Tibial nerve (tissue), 4 donors: Measurements from ENCODE around the gene ANKRD37. TPM values are rescaled to one million over a fixed set of nuclear protein-coding genes. Genes with fewer than 3 reads are reported as not detected.

Experiments
- DNase-seq, 2 donors: peaks; one replicate each; pipeline ENCODE4 v3.0.0-alpha.2; 2019; ENCODE audit warnings: low spot score in 2 of 2
- H3K27ac ChIP-seq, 4 donors: fragments of 200-600 bp; sonication (generic) in 3 of 4; one replicate each; pipeline ENCODE4 v1.5.1; 2017 to 2019; ENCODE audit warnings: mild to moderate bottlenecking in 1 of 4
- H3K27me3 ChIP-seq, 2 donors: fragments of 200-600 bp; sonication (generic) in 1 of 2; one replicate each; pipeline versions ENCODE4 v1.5.1 to v1.6.0; 2017 to 2019
- H3K36me3 ChIP-seq, 3 donors: fragments of 200-600 bp; sonication (generic); one replicate each; pipeline ENCODE4 v1.5.1; 2018 to 2019
- H3K4me1 ChIP-seq, 4 donors: fragments of 200-600 bp; sonication (generic) in 3 of 4; one replicate each; pipeline ENCODE4 v1.5.1; 2017 to 2019
- H3K4me3 ChIP-seq, 4 donors: fragments of 200-600 bp; sonication (generic) in 3 of 4; one replicate each; pipeline ENCODE4 v1.5.1; 2017 to 2019; ENCODE audit warnings: mild to moderate bottlenecking in 1 of 4, moderate library complexity in 1 of 4
- H3K9me3 ChIP-seq, 4 donors: fragments of 200-600 bp; sonication (generic) in 3 of 4; one replicate each; pipeline ENCODE4 v1.5.1; 2017 to 2019
- CTCF ChIP-seq, 5 experiments: fragments of 200-600 bp in 3 of 5; fragments of 450-650 bp in 2 of 5; sonication (generic) in 3 of 5; IDR thresholded peaks; one replicate each; pipeline ENCODE4 v1.5.1; 2016 to 2019; ENCODE audit warnings: antibody characterized with exemption in 5 of 5, mild to moderate bottlenecking in 3 of 5, moderate library complexity in 2 of 5
- EP300 ChIP-seq, 2 donors: sonication (generic); formaldehyde crosslinking; IDR thresholded peaks; one replicate each; pipeline ENCODE4 v1.6.1; 2017; ENCODE audit warnings: antibody characterized with exemption in 2 of 2, mild to moderate bottlenecking in 1 of 2
- POLR2A ChIP-seq, 2 donors: fragments of 450-650 bp; IDR thresholded peaks; one replicate each; pipeline ENCODE4 v1.6.1; 2017; ENCODE audit warnings: antibody characterized with exemption in 2 of 2, mild to moderate bottlenecking in 2 of 2, moderate library complexity in 2 of 2
- WGBS, 2 donors: methylation state at CpG; one replicate each; pipeline ENCODE4 v1.1.5; 2018; 5-methylcytosine and 5-hydroxymethylcytosine counted together
- total RNA-seq, 4 donors: library from RNA; depleted of rRNA; stranded (reverse); fragments of >200 nt; gene quantifications; one replicate each; pipeline ENCODE4 v1.1.0, GENCODE V29; 2016

ANKRD37 gene
- total RNA-seq, 4 donors from 2014 or later = 9.6 to 38.4 (median 30.6) TPM

- H3K9me3 ChIP-seq = no peaks in the 10 kb centered on the region
- no peak for TF ChIP-seq EP300 (IDR thresholded peaks at IDR 0.05)
- no peak for TF ChIP-seq CTCF (IDR thresholded peaks at IDR 0.05)
- no peak for TF ChIP-seq POLR2A (IDR thresholded peaks at IDR 0.05)
- WGBS, 2 donors = 78 to 80% methylated on average over 5 of the region's 5 CpGs
- peaks cover 0 to 5% (median 0%) of the 10 kb centered on the region in 4 donors for H3K4me1 ChIP-seq
- H3K36me3 ChIP-seq = peaks cover 0 to 81% (median 2%) of the 10 kb centered on the region in 3 donors
- no peaks in the 10 kb centered on the region for H3K27me3 ChIP-seq
- no peak for DNase-seq
- H3K27ac ChIP-seq = no peak overlapping the region
- H3K4me3 ChIP-seq = no peak overlapping the region
Observed at GRCh38 chr4:185411849-185412248, 15.2 kb downstream of the ANKRD37 start.

GRCh38 chr4:185412412-185412811 lies 15.8 kb downstream of the ANKRD37 start:
- Histone ChIP-seq H3K36me3 (peaks cover 0 to 87% (median 2%) of the 10 kb centered on the region in 3 donors), H3K4me1 (peaks cover 0 to 5% (median 0%) of the 10 kb centered on the region in 4 donors), H3K9me3 (no peaks in the 10 kb centered on the region), H3K27ac (no peak overlapping the region), H3K4me3 (no peak overlapping the region), H3K27me3 (no peaks in the 10 kb centered on the region)
- no peak for DNase-seq
- TF ChIP-seq EP300 (IDR thresholded peaks at IDR 0.05) (no peak), CTCF (IDR thresholded peaks at IDR 0.05) (no peak)
- 88 to 90% methylated on average over 5 of the region's 5 CpGs for WGBS, 2 donors

- Histone ChIP-seq H3K4me1 (peaks cover 0 to 20% (median 2%) of the 10 kb centered on the region in 4 donors), H3K27me3 (no peaks in the 10 kb centered on the region), H3K36me3 (peaks cover 0 to 86% (median 2%) of the 10 kb centered on the region in 3 donors), H3K27ac (no peak overlapping the region), H3K4me3 (no peak overlapping the region), H3K9me3 (no peaks in the 10 kb centered on the region)
- no peak for DNase-seq
- TF ChIP-seq POLR2A (IDR thresholded peaks at IDR 0.05) (no peak), CTCF (IDR thresholded peaks at IDR 0.05) (no peak), EP300 (IDR thresholded peaks at IDR 0.05) (no peak)
Observed at GRCh38 chr4:185416955-185417354, 20.3 kb downstream of the ANKRD37 start.

- 48 to 64% methylated on average over 2 of the region's 2 CpGs for WGBS, 2 donors
- Histone ChIP-seq H3K4me3 (no peak overlapping the region), H3K27ac (no peak overlapping the region), H3K9me3 (no peaks in the 10 kb centered on the region), H3K36me3 (peaks cover 0 to 48% (median 0%) of the 10 kb centered on the region in 3 donors), H3K4me1 (peaks cover 0 to 50% (median 14%) of the 10 kb centered on the region in 4 donors), H3K27me3 (no peaks in the 10 kb centered on the region)
- no peak for TF ChIP-seq CTCF (IDR thresholded peaks at IDR 0.05)
- TF ChIP-seq POLR2A (IDR thresholded peaks at IDR 0.05) = no peak
- TF ChIP-seq EP300 (IDR thresholded peaks at IDR 0.05) = no peak
- DNase-seq = no peak
Observed at GRCh38 chr4:185421366-185422124, 24.9 kb downstream of the ANKRD37 start.

GRCh38 chr4:185424905-185425646 lies 28.4 kb downstream of the ANKRD37 start:
- Histone ChIP-seq H3K36me3 (peaks cover 0 to 13% (median 0%) of the 10 kb centered on the region in 3 donors), H3K27ac (peak overlapping the region; percentile 95 to 98 (median 96)), H3K9me3 (no peaks in the 10 kb centered on the region), H3K4me1 (peaks cover 0 to 50% (median 14%) of the 10 kb centered on the region in 4 donors), H3K4me3 (peak overlapping the region; percentile 90 to 98 (median 94)), H3K27me3 (no peaks in the 10 kb centered on the region)
- TF ChIP-seq CTCF (IDR thresholded peaks at IDR 0.05) (no peak), POLR2A (IDR thresholded peaks at IDR 0.05) (no peak), EP300 (IDR thresholded peaks at IDR 0.05) (no peak)
- WGBS, 2 donors = 15 to 21% methylated on average over 13 of the region's 13 CpGs
- no peak for DNase-seq
